PC-3 (cell line): ENCODE data around the gene STX8.

Experiments used
- CTCF ChIP-seq: fragments of 300-600 bp; sonication (generic); conservative IDR thresholded peaks from 2 replicates; pipeline ENCODE4 v1.5.1; 2017; ENCODE audit warnings: antibody characterized with exemption, low read depth, mild to moderate bottlenecking, low read length
- EZH2 ChIP-seq: fragments of 300-600 bp; sonication (generic); IDR thresholded peaks from one replicate; pipeline ENCODE4 v1.6.1; 2017; ENCODE audit warnings: antibody characterized with exemption, mild to moderate bottlenecking, low read length; ENCODE audit not compliant: unreplicated experiment
- EZH2phosphoT487 ChIP-seq: fragments of 300-600 bp; sonication (generic); IDR thresholded peaks from 2 replicates; pipeline ENCODE4 v1.6.1; 2018; ENCODE audit warnings: mild to moderate bottlenecking, antibody characterized with exemption, low read length, borderline replicate concordance

- TF ChIP-seq CTCF (no peak), EZH2phosphoT487 (no peak), EZH2 (no peak)
Measured at GRCh38 chr17:9367156-9367555, 208.5 kb downstream of the STX8 start.
